Tongue (tissue), 2 donors: ENCODE measurements around the gene RLIM. TPM values are rescaled to one million over a fixed set of nuclear protein-coding genes. Genes with fewer than 3 reads are reported as not detected.

ENCODE experiments used
- DNase-seq: peaks from one replicate; pipeline ENCODE4 v3.0.0-alpha.2; 2015
- total RNA-seq: library from RNA; depleted of rRNA; stranded (reverse); fragments of >200 nt; gene quantifications from one replicate; pipeline ENCODE4 v1.2.3, GENCODE V29; 2014

The RLIM gene
- total RNA-seq, 1 donor from 2014 or later, result 52.7 TPM

DNA sequence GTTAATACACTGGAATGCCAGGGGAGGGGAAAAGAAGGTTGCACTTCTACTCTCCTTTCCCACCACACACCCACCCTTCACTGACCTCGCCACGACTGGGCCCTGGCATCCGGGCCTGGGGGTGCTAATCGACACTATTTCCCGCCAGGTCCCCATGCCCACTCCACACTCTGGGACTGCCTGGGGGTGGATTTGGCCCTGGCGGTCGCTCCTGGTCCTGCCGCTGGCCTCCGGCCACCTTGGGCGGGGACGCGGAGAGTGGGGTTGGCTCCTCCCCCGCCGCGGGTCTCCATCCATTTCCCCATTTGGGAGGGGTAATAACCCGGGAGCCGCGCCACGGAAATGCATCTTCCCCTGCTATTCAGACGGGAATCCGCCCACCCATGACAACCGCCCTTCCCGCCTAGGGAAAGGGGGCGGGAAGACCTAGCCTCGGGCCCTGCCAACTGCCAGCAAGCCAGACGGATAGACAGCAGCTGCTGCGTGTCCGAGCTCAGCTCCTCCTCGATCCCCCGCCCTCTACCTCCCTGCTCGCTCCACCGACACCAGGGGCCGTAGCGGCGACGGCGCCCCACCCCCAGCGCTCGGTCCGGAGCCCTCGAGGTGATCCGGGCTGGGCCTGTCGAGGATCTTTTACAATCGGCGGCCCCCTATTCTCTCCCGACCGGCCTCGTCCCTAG, 78.1 kb downstream of the RLIM start:
- DNase-seq, result peak; percentile 96

DNA sequence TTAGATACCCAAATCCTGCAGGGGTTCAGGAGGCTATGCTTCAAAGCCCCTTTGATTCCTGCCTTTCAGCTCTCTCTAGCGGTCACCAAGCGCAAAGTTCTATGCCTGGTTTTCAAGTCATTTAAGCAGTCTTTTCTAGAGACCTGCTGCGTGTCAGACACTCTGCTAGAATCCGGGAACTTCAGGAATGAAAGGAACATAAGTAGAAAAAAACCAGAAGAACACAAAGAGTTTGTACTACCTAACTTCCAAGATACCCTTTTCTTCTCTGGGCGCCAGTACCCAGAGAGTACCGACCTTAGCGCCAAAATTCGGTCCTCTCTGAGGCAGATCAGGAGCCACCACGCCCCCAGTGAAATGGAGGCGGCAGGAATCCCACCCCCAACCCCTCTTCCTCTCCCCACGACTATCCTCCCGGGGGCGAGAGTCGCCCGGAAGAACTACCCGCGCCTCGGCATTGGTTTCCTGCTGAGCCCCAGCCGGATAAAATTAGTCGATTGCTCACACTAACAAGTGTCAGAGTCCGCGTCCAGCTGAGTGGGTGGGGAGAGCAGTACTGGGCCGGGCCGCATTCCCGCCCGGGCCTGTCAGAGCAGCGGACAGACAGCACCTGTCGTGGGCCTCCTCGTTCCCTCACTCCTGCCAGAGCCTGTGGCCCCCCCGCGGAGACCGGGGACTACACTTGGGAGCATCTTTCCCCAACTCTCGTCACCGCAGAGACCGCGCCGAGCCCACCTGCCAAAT, 78.8 kb downstream of the RLIM start:
- peak; percentile 91 for DNase-seq

Other genes starting within 250 kb of the RLIM start
- 17.1 TPM for gene SLC16A2, start 193.1 kb downstream of the RLIM start, total RNA-seq